NCI-H2196 (cell line): ENCODE results near the gene PEX19.

ENCODE experiments used
- DNase-seq: peaks from one replicate; lab custom pipeline; 2025; ENCODE audit not compliant: unreplicated experiment; lab: John Stamatoyannopoulos, UW

The PEX19 gene

DNA sequence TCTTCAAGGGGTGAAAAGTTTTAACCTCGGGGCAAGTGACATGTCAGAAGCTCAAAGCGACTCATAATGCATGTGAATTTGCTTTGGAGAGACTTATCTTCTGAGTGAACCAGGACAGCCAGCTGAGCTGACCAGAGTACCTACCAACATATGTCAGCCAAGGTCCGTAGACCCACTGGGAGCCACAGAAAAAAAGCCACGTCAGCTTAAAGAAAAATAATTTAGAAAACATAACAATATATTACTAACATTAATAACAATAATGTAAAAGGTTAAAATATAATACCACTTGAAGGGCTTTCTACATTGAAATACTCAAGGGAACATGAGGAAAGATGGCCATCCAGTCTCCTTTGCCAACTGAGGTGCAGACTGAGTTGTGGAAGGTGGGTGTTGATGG is 6.9 kb downstream of the PEX19 start:
- no peak for DNase-seq

- DNase-seq, result no peak
These were observed 7.6 kb downstream of the PEX19 start for GRCh38 chr1:160277330-160277729.

DNA sequence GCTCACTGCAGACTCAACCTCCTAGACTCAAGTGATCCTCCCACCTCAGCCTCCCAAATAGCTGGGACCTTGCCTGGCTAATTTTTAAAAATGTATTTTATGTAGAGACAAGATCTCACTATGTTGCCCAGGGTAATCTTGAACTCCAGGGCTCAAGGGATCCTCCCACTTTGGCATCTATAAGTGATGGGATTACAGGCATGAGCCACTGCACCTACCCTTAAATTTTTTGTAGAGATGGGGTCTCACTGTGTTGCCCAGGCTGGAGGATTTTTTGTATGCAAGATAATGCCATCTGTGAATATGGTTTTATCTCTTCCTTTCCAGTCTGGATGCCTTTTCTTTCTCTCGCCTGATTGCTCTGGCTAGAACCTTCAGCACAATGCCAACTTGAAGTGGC is 13.9 kb downstream of the PEX19 start:
- no peak for DNase-seq

DNA sequence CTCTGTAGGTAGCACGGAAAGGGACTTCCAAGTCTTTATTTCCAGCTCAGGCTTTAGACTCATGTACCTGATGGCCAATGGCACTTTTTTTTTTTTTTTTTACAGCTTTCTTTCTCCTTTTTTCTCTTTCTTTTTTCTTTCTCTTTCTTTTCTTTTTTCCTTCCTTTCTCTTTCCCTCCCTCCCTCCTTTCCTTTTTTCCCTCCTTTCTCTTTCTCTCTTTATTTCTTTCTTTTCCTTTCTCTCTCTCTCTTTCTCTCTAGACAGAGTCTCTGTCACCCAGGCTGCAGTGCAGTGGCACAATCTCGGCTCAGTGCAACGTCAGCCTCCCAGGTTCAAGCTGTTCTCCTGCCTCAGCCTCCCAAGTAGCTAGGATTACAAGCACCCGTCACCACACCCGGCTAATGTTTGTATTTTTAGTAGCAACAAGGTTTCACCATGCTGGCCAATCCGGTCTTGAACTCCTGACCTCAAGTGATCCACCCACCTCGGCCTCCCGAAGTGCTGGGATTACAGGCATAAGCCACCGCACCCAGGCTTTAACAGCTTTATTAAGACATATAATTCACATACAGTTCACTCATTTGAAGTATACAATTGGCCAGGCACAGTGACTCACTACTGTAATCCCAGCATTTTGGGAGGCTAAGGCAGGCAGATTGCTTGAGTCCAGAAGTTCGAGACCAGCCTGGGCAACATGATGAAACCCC is 17.5 kb downstream of the PEX19 start:
- no peak for DNase-seq

- no peak for DNase-seq
These were observed 20.1 kb downstream of the PEX19 start for GRCh38 chr1:160264795-160265307.

DNA sequence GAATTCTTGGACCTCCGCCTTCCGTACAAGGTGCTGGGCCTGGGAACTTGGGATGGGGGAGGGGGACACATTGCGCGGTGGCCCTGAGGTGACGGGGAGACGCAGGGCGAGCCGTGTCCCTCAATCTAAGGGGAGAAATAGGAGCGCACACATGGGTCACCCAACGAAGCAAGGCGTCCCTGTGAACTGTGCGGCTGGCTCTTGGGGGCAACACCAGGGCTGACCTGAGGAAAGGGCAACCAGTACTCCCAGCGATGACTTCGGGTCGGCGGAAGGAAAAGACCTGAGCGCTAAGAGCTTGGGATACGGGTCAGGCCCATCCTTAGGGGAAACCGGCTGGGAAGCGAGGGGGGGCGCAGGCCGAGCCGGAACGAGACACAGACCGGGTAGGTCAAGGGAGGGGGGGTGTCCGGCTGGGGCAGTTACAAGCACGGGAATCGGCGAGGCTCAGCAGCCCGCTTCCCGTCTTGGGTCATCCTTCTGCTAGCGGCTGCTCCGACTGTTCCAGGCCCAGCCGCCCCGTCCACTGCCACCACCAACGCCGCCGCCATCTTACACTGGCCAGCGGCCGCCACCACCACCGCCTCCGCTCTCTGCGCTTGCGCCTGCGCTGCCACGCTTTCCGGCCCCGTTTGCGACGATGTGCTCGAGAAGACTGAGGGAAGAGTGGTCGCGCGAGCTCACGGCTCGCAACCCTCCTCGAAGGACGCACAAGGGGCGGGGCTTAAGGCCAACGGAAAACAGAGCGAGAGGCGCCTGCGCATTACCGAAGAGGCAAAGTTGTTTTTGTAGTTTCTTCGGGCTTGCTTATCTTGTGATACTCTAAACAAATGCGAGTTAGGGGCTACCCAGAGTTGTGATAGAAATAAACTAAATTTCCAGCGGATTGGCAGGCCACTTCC is 22.8 kb downstream of the PEX19 start, which contains the start of gene DCAF8:
Gene DCAF8, minus strand, starts transcription at position 657 of the 902 bp plus-strand sequence. CDS start 18,541 bp downstream, outside the sequence.
- DNase-seq, result peak; percentile 98

DNA sequence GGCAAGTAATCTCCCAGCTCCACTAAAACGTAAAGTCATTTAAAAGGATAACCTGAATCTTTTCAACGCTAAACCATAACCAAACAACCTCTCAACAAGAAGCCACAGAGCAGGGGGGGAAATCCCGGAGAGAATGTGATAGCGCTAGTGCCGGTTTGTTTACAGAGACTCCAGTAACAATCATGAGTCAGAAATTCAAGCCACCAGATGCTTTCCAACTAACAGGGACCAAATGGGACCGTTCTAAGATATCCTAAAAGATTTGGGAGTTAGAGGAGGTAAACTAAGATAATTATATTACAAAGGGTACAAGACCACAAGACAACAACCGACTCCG is 23.4 kb downstream of the PEX19 start:
- peak; percentile 43 for DNase-seq

GRCh38 chr1:160260406-160261382 is 24.2 kb downstream of the PEX19 start:
- peak; percentile 35 for DNase-seq

DNA sequence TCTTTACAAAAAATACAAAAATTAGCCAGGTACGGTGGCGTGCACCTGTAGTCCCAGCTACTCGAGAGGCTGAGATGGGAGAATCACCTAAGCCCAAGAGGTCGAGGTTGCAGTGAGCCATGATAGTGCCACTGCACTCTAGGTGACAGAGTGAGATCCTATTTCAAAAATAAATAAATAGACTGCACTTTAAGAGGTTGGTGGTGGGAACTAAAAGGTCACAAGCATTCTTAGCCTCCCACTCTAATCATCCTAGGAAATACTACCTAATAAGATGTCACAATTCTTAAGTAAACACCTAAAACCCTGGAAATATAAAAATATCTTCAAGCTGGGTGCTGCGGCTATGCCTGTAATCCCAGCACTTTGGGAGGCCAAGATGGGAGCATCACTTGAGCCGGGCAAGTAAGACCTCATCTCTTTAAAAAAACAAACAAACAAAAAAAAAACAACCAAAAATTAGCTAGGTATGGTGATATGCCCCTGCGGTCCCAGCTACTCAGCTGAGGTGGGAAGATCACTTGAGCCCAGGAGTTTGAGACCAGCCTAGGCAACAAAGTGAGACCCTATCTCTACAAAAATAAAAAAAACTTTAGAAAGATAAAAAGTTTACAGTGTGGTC is 26.6 kb downstream of the PEX19 start:
- DNase-seq, result no peak

- DNase-seq, result no peak
These were observed 27.4 kb downstream of the PEX19 start for GRCh38 chr1:160257411-160258015.

GRCh38 chr1:160256396-160257046 is 28.4 kb downstream of the PEX19 start:
- DNase-seq, result peak; percentile 53

- DNase-seq, result no peak
These were observed 29.1 kb downstream of the PEX19 start for GRCh38 chr1:160255781-160256300.

DNA sequence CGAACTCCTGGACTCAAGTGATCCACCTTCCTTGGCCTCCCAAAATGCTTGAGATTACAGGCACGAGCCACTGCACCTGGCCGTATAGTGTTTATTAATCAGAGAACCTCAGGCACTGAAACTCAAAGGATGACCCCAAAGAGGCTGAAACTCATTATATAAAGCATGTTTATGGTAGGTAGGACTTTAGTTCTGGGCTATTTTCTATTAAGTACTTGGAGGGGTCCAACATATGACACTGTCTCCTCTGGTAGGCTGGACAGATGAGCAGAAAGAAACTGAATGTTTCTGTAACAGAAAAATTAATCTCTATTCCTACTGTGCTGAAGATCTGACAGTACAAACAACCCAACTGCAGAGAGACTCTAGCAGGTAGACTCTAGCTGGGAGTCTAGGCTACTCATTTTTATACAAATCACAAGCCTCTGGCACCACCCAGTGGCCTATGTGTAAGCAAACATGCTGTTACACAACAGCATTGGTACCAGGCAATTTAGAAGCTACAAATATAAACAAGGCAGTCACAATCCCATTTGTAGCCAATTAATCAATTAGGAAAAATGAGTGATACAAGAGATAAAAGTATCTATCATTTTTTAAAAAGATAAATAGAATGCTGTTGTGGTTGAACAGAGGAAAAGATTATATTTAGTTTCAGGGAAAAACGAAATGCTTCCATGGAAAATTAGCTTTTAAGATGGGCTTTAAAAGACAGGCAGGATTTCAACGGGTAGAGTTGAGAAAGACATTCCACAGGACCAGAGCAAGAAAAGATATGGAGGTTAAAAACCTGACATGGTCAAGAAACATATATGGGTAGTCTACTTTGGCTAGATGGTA is 33.0 kb downstream of the PEX19 start:
- DNase-seq, result peak; percentile 80

- DNase-seq, result no peak
These were observed 33.9 kb downstream of the PEX19 start for GRCh38 chr1:160251011-160251410.

DNA sequence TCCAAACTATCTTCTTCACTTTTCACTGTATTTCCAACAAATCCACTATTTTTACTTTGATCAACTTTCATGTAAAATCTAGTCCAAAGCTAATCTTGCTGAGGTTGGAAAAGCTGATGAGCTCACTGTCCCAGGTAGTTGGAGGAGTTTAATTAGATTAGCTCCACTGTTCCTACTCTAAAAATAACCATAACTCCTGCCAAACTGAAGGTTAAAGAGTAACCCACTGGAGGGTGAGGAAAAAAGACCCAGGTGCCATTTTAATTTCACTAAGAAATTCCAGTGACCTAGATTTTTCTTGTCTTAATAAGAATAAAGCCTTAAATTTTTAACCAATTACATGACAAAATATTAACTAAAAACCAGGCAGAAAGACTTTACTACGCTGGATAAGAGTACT is 37.9 kb downstream of the PEX19 start:
- DNase-seq, result no peak

- DNase-seq, result no peak
These were observed 39.5 kb downstream of the PEX19 start for GRCh38 chr1:160245434-160245833.

- no peak for DNase-seq
These were observed 40.7 kb downstream of the PEX19 start for GRCh38 chr1:160244209-160244608.

DNA sequence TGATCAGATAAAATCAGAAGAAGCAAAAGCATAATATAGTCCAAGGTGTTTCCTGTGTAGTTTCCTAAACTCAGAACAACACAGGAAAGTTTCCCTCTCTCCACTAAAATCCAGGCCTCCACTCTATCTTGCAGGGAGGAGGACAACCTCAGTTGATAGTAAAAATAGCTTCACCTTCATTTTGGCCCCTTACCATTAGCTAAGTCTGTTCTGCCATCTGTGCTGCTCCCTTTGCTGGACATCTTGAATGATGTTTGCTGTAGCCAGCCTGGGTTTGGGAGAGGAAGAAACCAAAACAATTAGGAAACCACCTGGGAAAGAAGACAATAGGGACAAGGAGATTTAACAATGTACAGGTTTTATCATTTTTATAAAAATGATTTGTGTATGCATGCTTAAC is 41.2 kb downstream of the PEX19 start:
- no peak for DNase-seq
